Endothelial cell of umbilical vein (primary cell): Measurements from ENCODE around the gene MAST4. TPM values are rescaled to one million over a fixed set of nuclear protein-coding genes. Genes with fewer than 3 reads are reported as not detected.

Source experiments
- BruUV-seq: library from RNA; stranded (reverse); fragments of 400-500 nt; replicated peaks from 2 replicates; lab custom pipeline; 2021; lab: Mats Ljungman, UMichigan
- CTCF ChIA-PET: fragments of 300-600, 350-600 bp; sonication (Branson Sonifier 250); formaldehyde crosslinking; loops from one replicate; lab custom pipeline; 2021; ENCODE audit warnings: antibody characterized with exemption, inconsistent platforms; lab: Charles Lee
- POLR2A ChIA-PET: fragments of 300-600, 350-600 bp; sonication (Branson Sonifier 250); formaldehyde crosslinking; loops from one replicate; lab custom pipeline; 2021; ENCODE audit warnings: antibody characterized with exemption, inconsistent platforms; lab: Charles Lee
- DNase-seq: peaks from one replicate; pipeline ENCODE4 v3.0.0-alpha.2; 2011; ENCODE audit warnings: low read depth, low spot score
- FAIRE-seq: peaks from 2 replicates; lab custom pipeline; 2011; peaks lifted over from hg19 to GRCh38; lab: Jason Lieb, UNC
- H2AFZ ChIP-seq: 2 replicates; pipeline ENCODE4 v1.6.0; 2012; ENCODE audit warnings: low read depth, low read length, control low read depth, inconsistent platforms
- H3K27ac ChIP-seq: 2 replicates; pipeline ENCODE4 v1.5.1; 2011; ENCODE audit warnings: low read depth, mild to moderate bottlenecking, control low read depth, low read length, moderate library complexity; ENCODE audit not compliant: insufficient read depth
- H3K27me3 ChIP-seq, 2 experiments: 2 replicates each; pipeline versions ENCODE4 v1.6.0 to v1.6.1; 2011; ENCODE audit warnings: low read length in 2 of 2, mixed read lengths in 1 of 2; ENCODE audit not compliant: control insufficient read depth in 2 of 2, insufficient read depth in 2 of 2
- H3K36me3 ChIP-seq, 2 experiments: 2 replicates in 1 of 2; 3 replicates in 1 of 2; pipeline ENCODE4 v1.5.1; 2011; ENCODE audit warnings: low read length in 2 of 2, mild to moderate bottlenecking in 1 of 2, moderate library complexity in 1 of 2; ENCODE audit not compliant: control insufficient read depth in 2 of 2, insufficient read depth in 2 of 2; ENCODE audit errors: extremely low read depth in 1 of 2
- H3K4me1 ChIP-seq: 3 replicates; pipeline ENCODE4 v1.5.1; 2011; ENCODE audit warnings: mild to moderate bottlenecking, low read length; ENCODE audit not compliant: control insufficient read depth, insufficient read depth; ENCODE audit errors: extremely low read depth
- H3K4me2 ChIP-seq: 2 replicates; pipeline ENCODE4 v1.6.1; 2011; ENCODE audit warnings: low read length, control low read depth, mixed read lengths; ENCODE audit not compliant: insufficient read depth
- H3K4me3 ChIP-seq, 3 experiments: fragments of 200-600 bp in 1 of 3; sonication (generic), shearing (Covaris generic) in 1 of 3; replicated peaks in 1 of 3; 2 replicates each; pipeline ENCODE4 v1.5.1; 2011 to 2016; ENCODE audit warnings: control low read depth in 3 of 3, low read length in 3 of 3, mild to moderate bottlenecking in 2 of 3, inconsistent platforms in 1 of 3, low read depth in 1 of 3, moderate library complexity in 1 of 3; ENCODE audit not compliant: insufficient read depth in 1 of 3
- H3K79me2 ChIP-seq: 2 replicates; pipeline ENCODE4 v1.6.0; 2012; ENCODE audit warnings: low read length, inconsistent platforms; ENCODE audit not compliant: control insufficient read depth, insufficient read depth
- H3K9ac ChIP-seq: replicated peaks from 2 replicates; pipeline ENCODE3; 2011; ENCODE audit warnings: low read length, control low read depth; ENCODE audit not compliant: insufficient read depth; ENCODE audit errors: extremely low read depth
- H3K9me1 ChIP-seq: replicated peaks from 3 replicates; pipeline ENCODE4 v1.6.0; 2011; ENCODE audit warnings: mild to moderate bottlenecking, low read length; ENCODE audit not compliant: control insufficient read depth, insufficient read depth; ENCODE audit errors: extremely low read depth
- H3K9me3 ChIP-seq: replicated peaks from 2 replicates; pipeline ENCODE4 v1.5.1; 2012; ENCODE audit warnings: low read length, inconsistent platforms; ENCODE audit not compliant: control insufficient read depth, insufficient read depth
- H4K20me1 ChIP-seq: replicated peaks from 2 replicates; pipeline ENCODE3; 2011; ENCODE audit warnings: mild to moderate bottlenecking, low read length; ENCODE audit not compliant: control insufficient read depth, insufficient read depth; ENCODE audit errors: extremely low read depth
- EZH2 ChIP-seq: IDR thresholded peaks from 2 replicates; pipeline ENCODE4 v1.6.1; 2012; ENCODE audit warnings: borderline replicate concordance, low read depth, mild to moderate bottlenecking, moderate library complexity, low read length, inconsistent platforms; ENCODE audit not compliant: severe bottlenecking
- FOS ChIP-seq: IDR thresholded peaks from 2 replicates; pipeline ENCODE4 v1.6.1; 2011; ENCODE audit warnings: mild to moderate bottlenecking, low read length, moderate library complexity, borderline replicate concordance; ENCODE audit not compliant: insufficient read depth
- GATA2 ChIP-seq: IDR thresholded peaks from 2 replicates; pipeline ENCODE4 v1.7.0; 2011; ENCODE audit warnings: low read depth, mild to moderate bottlenecking, moderate library complexity, mixed read lengths, low read length; ENCODE audit not compliant: insufficient read length, insufficient read depth
- JUN ChIP-seq: IDR thresholded peaks from 2 replicates; pipeline ENCODE4 v1.6.1; 2011; ENCODE audit warnings: borderline replicate concordance, low read depth; ENCODE audit not compliant: insufficient read length, insufficient read depth
- MYC ChIP-seq: IDR thresholded peaks from one replicate; pipeline ENCODE4 v1.6.1; 2011; ENCODE audit warnings: mild to moderate bottlenecking, low read depth, low read length
- POLR2A ChIP-seq: IDR thresholded peaks from 2 replicates; pipeline ENCODE4 v1.6.1; 2012; ENCODE audit warnings: low read depth, mild to moderate bottlenecking, control low read depth, low read length
- POLR2AphosphoS5 ChIP-seq: IDR thresholded peaks from 2 replicates; pipeline ENCODE4 v1.6.1; 2012; ENCODE audit warnings: low read depth, mild to moderate bottlenecking, control low read depth, low read length, moderate library complexity; ENCODE audit not compliant: insufficient read depth
- dilution Hi-C: fragments of 300-500 bp; cut with MboI; formaldehyde crosslinking; loops from one replicate; pipeline ENCODE4 v1.15.0; 2019; ENCODE audit warnings: low sequenced_read_pairs; ENCODE audit not compliant: extremely low pct_ligation_motif_present
- intact Hi-C: fragments of 100-400 bp; cut with micrococcal nuclease; formaldehyde crosslinking; loops from one replicate; pipeline ENCODE4 v1.10.0; 2022
- polyA plus RNA-seq, 4 experiments: library from polyadenylated mRNA; depleted of rRNA in 3 of 4; stranded (reverse) in 3 of 4; unstranded in 1 of 4; fragments of >200 nt; gene quantifications; 2 replicates each; pipeline versions ENCODE4 v1.2.1 to v1.2.3, GENCODE V29; 2011 to 2012; ENCODE audit warnings: missing spikeins in 1 of 4
- total RNA-seq: library from RNA; stranded (reverse); gene quantifications from 2 replicates; pipeline ENCODE4 v1.2.3, GENCODE V29; 2021
- TF ChIP-seq, protein P1 (sequence below): IDR thresholded peaks from 2 replicates; pipeline ENCODE4 v1.6.1; 2011; ENCODE audit not compliant: insufficient read depth, insufficient read length
- TF ChIP-seq, protein P2 (sequence below), 2 donors: IDR thresholded peaks; 1 replicate in 1 of 2; 2 replicates in 1 of 2; pipeline ENCODE4 v1.5.1; 2011; ENCODE audit warnings: low read length in 2 of 2, mild to moderate bottlenecking in 2 of 2, moderate library complexity in 2 of 2, control low read depth in 1 of 2, inconsistent platforms in 1 of 2, low read depth in 1 of 2; ENCODE audit not compliant: insufficient read depth in 1 of 2; ENCODE audit errors: extremely low read depth in 1 of 2

MAST4 gene
- total and polyA plus RNA-seq, 2 donors (not counting 3 experiments of a cell fraction or from before 2014, with no cell fraction given) = 40.2 to 116 TPM

GRCh38 chr5:66629446-66629845 is 33.3 kb downstream of the MAST4 start:
- FAIRE-seq (no peak), DNase-seq (no peak)
- H3K9me1 ChIP-seq = no peaks in the 10 kb centered on the region
- intact Hi-C loops = no loop called here
- BruUV-seq = no TSS peak
- no peaks in the 10 kb centered on the region for H4K20me1 ChIP-seq
- no peak overlapping the region for H3K4me2 ChIP-seq
- no peak overlapping the region for H3K27ac ChIP-seq
- H3K36me3 ChIP-seq = no peaks in the 10 kb centered on the region
- no peaks in the 10 kb centered on the region for H3K9me3 ChIP-seq
- no peak for TF ChIP-seq EZH2
- TF ChIP-seq, protein P1, sequence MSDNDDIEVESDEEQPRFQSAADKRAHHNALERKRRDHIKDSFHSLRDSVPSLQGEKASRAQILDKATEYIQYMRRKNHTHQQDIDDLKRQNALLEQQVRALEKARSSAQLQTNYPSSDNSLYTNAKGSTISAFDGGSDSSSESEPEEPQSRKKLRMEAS = no peak
- no peak for TF ChIP-seq GATA2
- no peak for TF ChIP-seq MYC
- TF ChIP-seq JUN = no peak
- no peak for TF ChIP-seq FOS
- H2AFZ ChIP-seq = no peak overlapping the region
- H3K9ac ChIP-seq = no peak overlapping the region
- H3K4me1 ChIP-seq = no peaks in the 10 kb centered on the region
- H3K27me3 ChIP-seq = peaks cover 2 to 8% of the 10 kb centered on the region in 2 experiments
- no peak overlapping the region for H3K4me3 ChIP-seq
- ChIA-PET POLR2A (no interaction called here), CTCF (no interaction called here)
- dilution Hi-C loops = no loop called here
- H3K79me2 ChIP-seq = no peaks in the 10 kb centered on the region

DNA sequence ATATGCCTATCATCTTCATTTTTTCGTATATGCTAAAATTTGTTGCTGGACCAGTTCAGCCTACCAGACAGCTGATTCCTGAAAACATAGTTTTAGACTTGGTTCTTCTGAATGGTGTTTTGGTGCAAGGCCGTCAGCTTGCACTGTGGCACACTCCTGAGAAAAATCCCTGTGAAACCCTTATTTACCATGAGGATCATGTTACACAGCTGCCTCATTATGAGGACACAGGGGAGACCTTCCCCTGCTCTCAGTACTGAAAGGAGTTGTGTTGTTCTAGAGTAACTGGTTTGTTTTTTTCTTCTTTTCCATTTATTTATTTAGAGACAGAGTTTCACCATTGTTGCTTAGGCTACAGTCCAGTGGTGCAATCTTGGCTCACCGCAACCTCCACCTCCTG is 37.6 kb downstream of the MAST4 start:
- Histone ChIP-seq H2AFZ (no peak overlapping the region), H3K4me2 (no peak overlapping the region), H3K9ac (no peak overlapping the region), H3K4me3 (no peak overlapping the region), H4K20me1 (no peaks in the 10 kb centered on the region), H3K4me1 (no peaks in the 10 kb centered on the region), H3K27me3 (peaks cover 2 to 8% of the 10 kb centered on the region in 2 experiments), H3K36me3 (no peaks in the 10 kb centered on the region), H3K9me3 (no peaks in the 10 kb centered on the region), H3K79me2 (no peaks in the 10 kb centered on the region), H3K27ac (no peak overlapping the region), H3K9me1 (no peaks in the 10 kb centered on the region)
- CTCF ChIA-PET = interaction anchor here (1.2 to 1.5 kb wide), 2 partner anchors 13 to 17 kb away, joined by 3 read pairs; no protein-coding TSS in a partner anchor
- TF ChIP-seq, protein P1 = no peak
- no peak for TF ChIP-seq MYC
- TF ChIP-seq POLR2A = no peak
- no peak for TF ChIP-seq FOS
- TF ChIP-seq GATA2 = no peak
- TF ChIP-seq, protein P2, sequence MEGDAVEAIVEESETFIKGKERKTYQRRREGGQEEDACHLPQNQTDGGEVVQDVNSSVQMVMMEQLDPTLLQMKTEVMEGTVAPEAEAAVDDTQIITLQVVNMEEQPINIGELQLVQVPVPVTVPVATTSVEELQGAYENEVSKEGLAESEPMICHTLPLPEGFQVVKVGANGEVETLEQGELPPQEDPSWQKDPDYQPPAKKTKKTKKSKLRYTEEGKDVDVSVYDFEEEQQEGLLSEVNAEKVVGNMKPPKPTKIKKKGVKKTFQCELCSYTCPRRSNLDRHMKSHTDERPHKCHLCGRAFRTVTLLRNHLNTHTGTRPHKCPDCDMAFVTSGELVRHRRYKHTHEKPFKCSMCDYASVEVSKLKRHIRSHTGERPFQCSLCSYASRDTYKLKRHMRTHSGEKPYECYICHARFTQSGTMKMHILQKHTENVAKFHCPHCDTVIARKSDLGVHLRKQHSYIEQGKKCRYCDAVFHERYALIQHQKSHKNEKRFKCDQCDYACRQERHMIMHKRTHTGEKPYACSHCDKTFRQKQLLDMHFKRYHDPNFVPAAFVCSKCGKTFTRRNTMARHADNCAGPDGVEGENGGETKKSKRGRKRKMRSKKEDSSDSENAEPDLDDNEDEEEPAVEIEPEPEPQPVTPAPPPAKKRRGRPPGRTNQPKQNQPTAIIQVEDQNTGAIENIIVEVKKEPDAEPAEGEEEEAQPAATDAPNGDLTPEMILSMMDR (IDR thresholded peaks at IDR 0.05; ENCODE audit: extremely low read depth in 1 of 2, insufficient read depth in 1 of 2, low read depth in 1 of 2, low read length in 2 of 2) = no peak
- TF ChIP-seq JUN = no peak
- TF ChIP-seq EZH2 = no peak
- no peak for TF ChIP-seq POLR2AphosphoS5
- DNase-seq = no peak
- no TSS peak for BruUV-seq
- intact Hi-C loops (no loop called here), dilution Hi-C loops (no loop called here)
- POLR2A ChIA-PET = no interaction called here
- FAIRE-seq = no peak
